H9 (cell line): ENCODE data around the gene AHI1. TPM values are rescaled to one million over a fixed set of nuclear protein-coding genes. Genes with fewer than 3 reads are reported as not detected.

Experiments
- DNase-seq: peaks from one replicate; pipeline ENCODE4 v3.0.0-alpha.2; 2017
- H2AFZ ChIP-seq: one replicate; pipeline ENCODE4 v1.6.1; 2013; ENCODE audit warnings: mild to moderate bottlenecking, low read length, control low read depth, moderate library complexity
- H2AK5ac ChIP-seq: 2 replicates; pipeline ENCODE4 v1.6.1; 2013; ENCODE audit warnings: low read length, control low read depth, mixed read lengths; ENCODE audit not compliant: insufficient read length
- H2BK120ac ChIP-seq: one replicate; pipeline ENCODE4 v1.6.1; 2013; ENCODE audit warnings: low read depth, mild to moderate bottlenecking, low read length, control low read depth, inconsistent platforms; ENCODE audit not compliant: poor library complexity, severe bottlenecking
- H2BK12ac ChIP-seq: 2 replicates; pipeline ENCODE4 v1.6.1; 2013; ENCODE audit warnings: low read length, control low read depth, mixed read lengths, low read depth; ENCODE audit not compliant: insufficient read length
- H2BK15ac ChIP-seq: 2 replicates; pipeline ENCODE4 v1.6.1; 2013; ENCODE audit warnings: low read depth, low read length, control low read depth
- H2BK20ac ChIP-seq: one replicate; pipeline ENCODE4 v1.6.1; 2013; ENCODE audit warnings: low read depth, mild to moderate bottlenecking, low read length, control low read depth, inconsistent platforms; ENCODE audit not compliant: poor library complexity, severe bottlenecking
- H2BK5ac ChIP-seq: 2 replicates; pipeline ENCODE4 v1.6.1; 2013; ENCODE audit warnings: low read length, control low read depth, mixed read lengths; ENCODE audit not compliant: insufficient read length
- H3K14ac ChIP-seq: 2 replicates; pipeline ENCODE4 v1.6.1; 2013; ENCODE audit warnings: low read length, control low read depth; ENCODE audit not compliant: insufficient read depth
- H3K18ac ChIP-seq: 2 replicates; pipeline ENCODE4 v1.6.1; 2013; ENCODE audit warnings: low read depth, mild to moderate bottlenecking, mixed read lengths, low read length, control low read depth; ENCODE audit not compliant: insufficient read length
- H3K23ac ChIP-seq: 2 replicates; pipeline ENCODE4 v1.6.1; 2013; ENCODE audit warnings: low read length, control low read depth, mixed read lengths, low read depth; ENCODE audit not compliant: insufficient read length
- H3K23me2 ChIP-seq: 2 replicates; pipeline ENCODE4 v1.6.1; 2013; ENCODE audit warnings: low read depth, mild to moderate bottlenecking, mixed read lengths, low read length, control low read depth; ENCODE audit not compliant: insufficient read length, poor library complexity, severe bottlenecking
- H3K27ac ChIP-seq: 2 replicates; pipeline ENCODE4 v1.5.1; 2013; ENCODE audit warnings: low read length, control low read depth, mixed read lengths, low read depth; ENCODE audit not compliant: insufficient read length
- H3K27me3 ChIP-seq: 2 replicates; pipeline ENCODE4 v1.6.1; 2013; ENCODE audit warnings: low read length, control low read depth, inconsistent platforms; ENCODE audit not compliant: insufficient read depth
- H3K4ac ChIP-seq: 2 replicates; pipeline ENCODE4 v1.6.1; 2013; ENCODE audit warnings: low read depth, mild to moderate bottlenecking, control low read depth, inconsistent platforms, low read length, moderate library complexity
- H3K4me1 ChIP-seq: 2 replicates; pipeline ENCODE4 v1.6.1; 2013; ENCODE audit warnings: low read length, control low read depth, inconsistent platforms; ENCODE audit not compliant: insufficient read depth
- H3K4me2 ChIP-seq: 2 replicates; pipeline ENCODE4 v1.6.1; 2013; ENCODE audit warnings: low read length, control low read depth, mixed read lengths; ENCODE audit not compliant: insufficient read length, insufficient read depth
- H3K56ac ChIP-seq: 2 replicates; pipeline ENCODE4 v1.6.1; 2013; ENCODE audit warnings: low read depth, mild to moderate bottlenecking, mixed read lengths, low read length, control low read depth; ENCODE audit not compliant: insufficient read length
- H3K79me1 ChIP-seq: 2 replicates; pipeline ENCODE4 v1.6.1; 2013; ENCODE audit warnings: low read depth, mild to moderate bottlenecking, moderate library complexity, low read length, control low read depth, inconsistent platforms; ENCODE audit not compliant: insufficient read depth, poor library complexity, severe bottlenecking
- H3K79me2 ChIP-seq: 2 replicates; pipeline ENCODE4 v1.6.1; 2013; ENCODE audit warnings: low read length, control low read depth, inconsistent platforms; ENCODE audit not compliant: insufficient read depth
- H3K9ac ChIP-seq: 2 replicates; pipeline ENCODE4 v1.6.1; 2013; ENCODE audit warnings: low read length, control low read depth, mixed read lengths; ENCODE audit not compliant: insufficient read length; ENCODE audit errors: extremely low read depth
- H3K9me3 ChIP-seq: one replicate; pipeline ENCODE4 v1.6.1; 2013; ENCODE audit warnings: low read depth, low read length, inconsistent platforms; ENCODE audit not compliant: control insufficient read depth
- H3T11ph ChIP-seq: one replicate; pipeline ENCODE4 v1.6.1; 2013; ENCODE audit warnings: mild to moderate bottlenecking, low read length, control low read depth, inconsistent platforms
- H4K20me1 ChIP-seq: one replicate; pipeline ENCODE4 v1.6.1; 2013; ENCODE audit not compliant: control insufficient read depth, insufficient read length, insufficient read depth
- H4K5ac ChIP-seq: 2 replicates; pipeline ENCODE4 v1.6.1; 2013; ENCODE audit warnings: low read depth, mild to moderate bottlenecking, mixed read lengths, low read length, control low read depth; ENCODE audit not compliant: insufficient read length
- H4K8ac ChIP-seq: replicated peaks from 2 replicates; pipeline ENCODE4 v1.6.1; 2013; ENCODE audit warnings: low read length, control low read depth, mixed read lengths, low read depth; ENCODE audit not compliant: insufficient read length
- H4K91ac ChIP-seq: 2 replicates; pipeline ENCODE4 v1.6.1; 2013; ENCODE audit warnings: low read depth, mild to moderate bottlenecking, moderate library complexity, mixed read lengths, low read length, control low read depth; ENCODE audit not compliant: insufficient read length
- H3K27ac Mint-ChIP-seq, 3 experiments: 2 replicates in 2 of 3; 3 replicates in 1 of 3; pipeline ENCODE4 v1.8.0; 2020 to 2021; ENCODE audit warnings: mixed read lengths in 3 of 3, mild to moderate bottlenecking in 1 of 3, moderate library complexity in 1 of 3
- H3K27me3 Mint-ChIP-seq: 2 replicates; pipeline ENCODE4 v1.8.0; 2021; ENCODE audit warnings: low read depth, mild to moderate bottlenecking, moderate library complexity, mixed read lengths
- H3K36me3 Mint-ChIP-seq, 3 experiments: 2 replicates in 2 of 3; 3 replicates in 1 of 3; pipeline ENCODE4 v1.8.0; 2020 to 2021; ENCODE audit warnings: low read depth in 3 of 3, mixed read lengths in 3 of 3; ENCODE audit not compliant: insufficient read depth in 1 of 3
- H3K4me1 Mint-ChIP-seq, 2 experiments: 2 replicates each; pipeline ENCODE4 v1.8.0; 2020; ENCODE audit warnings: mixed read lengths in 2 of 2
- H3K4me3 Mint-ChIP-seq, 2 experiments: 2 replicates in 1 of 2; 3 replicates in 1 of 2; pipeline ENCODE4 v1.8.0; 2020 to 2021; ENCODE audit warnings: mild to moderate bottlenecking in 2 of 2, mixed read lengths in 2 of 2, moderate library complexity in 1 of 2
- H3K9me3 Mint-ChIP-seq, 2 experiments: 2 replicates in 1 of 2; 3 replicates in 1 of 2; pipeline ENCODE4 v1.8.0; 2020; ENCODE audit warnings: mild to moderate bottlenecking in 2 of 2, mixed read lengths in 2 of 2, moderate library complexity in 1 of 2
- WGBS: extraction: QIAGEN DNeasy Blood & Tissue Kit; methylation state at CpG from one replicate; pipeline ENCODE4 v1.1.7; 2013; ENCODE audit warnings: missing lambda C conversion rate, low lambda C conversion rate, mixed read lengths; ENCODE audit not compliant: insufficient read length; ENCODE audit errors: extremely low coverage; 5-methylcytosine and 5-hydroxymethylcytosine counted together
- total RNA-seq: library from RNA; stranded (reverse); gene quantifications from 2 replicates; pipeline ENCODE4 v1.2.1, GENCODE V29; 2021
- TF ChIP-seq, protein P1 (sequence below): fragments of 200-600 bp; sonication (generic); conservative IDR thresholded peaks from 3 replicates; pipeline ENCODE4 v1.8.0; 2021; ENCODE audit warnings: antibody characterized with exemption, mild to moderate bottlenecking

The AHI1 gene
- total RNA-seq, 1 experiment from 2014 or later: 9.9 TPM

DNA sequence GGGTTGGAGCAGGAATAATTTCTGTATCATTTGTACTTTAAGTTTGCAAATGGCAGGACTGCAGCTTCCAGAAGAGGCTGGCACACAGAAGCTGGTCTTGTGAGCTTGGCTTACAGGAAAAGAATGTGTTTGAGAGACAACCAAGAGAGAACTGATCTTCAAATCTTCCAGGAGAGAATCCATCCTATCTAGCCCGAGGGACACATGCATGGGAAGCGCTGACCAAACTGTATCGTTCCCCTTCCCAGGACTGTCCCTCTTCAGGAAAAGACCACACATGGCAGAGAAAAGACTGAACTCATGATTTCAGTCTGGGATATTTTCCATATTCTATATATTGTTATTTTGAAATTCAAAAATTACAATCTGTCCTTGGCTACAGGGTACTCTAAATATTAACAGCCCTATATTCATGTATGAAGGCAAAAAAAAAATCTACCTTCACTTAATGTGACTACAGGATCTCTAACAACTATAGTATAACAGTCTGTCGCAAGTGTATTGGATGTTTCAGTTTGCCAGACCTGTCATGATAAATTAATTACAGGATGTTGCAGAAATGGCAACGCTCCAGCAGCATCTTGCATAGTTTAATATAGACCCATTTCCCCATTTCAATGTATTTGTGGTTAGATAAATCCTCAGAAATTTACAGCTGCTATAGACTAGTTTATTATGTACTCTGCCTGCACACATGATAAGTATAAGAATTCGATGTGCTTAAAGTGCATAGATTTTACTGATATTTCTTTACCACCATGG lies 217.0 kb downstream of the AHI1 start:
- Histone ChIP-seq H4K5ac (no peak overlapping the region), H2AK5ac (no peak overlapping the region), H3K9ac (no peak overlapping the region), H2AFZ (no peak overlapping the region), H3T11ph (no peak overlapping the region), H3K23me2 (no peaks in the 10 kb centered on the region), H3K79me1 (no peaks in the 10 kb centered on the region), H2BK12ac (no peak overlapping the region), H4K20me1 (no peaks in the 10 kb centered on the region), H3K14ac (no peak overlapping the region), H2BK20ac (no peak overlapping the region), H3K18ac (no peak overlapping the region), H3K9me3 (no peaks in the 10 kb centered on the region), H4K91ac (no peak overlapping the region), H3K4me1 (0 out of 2 replicates have a peak, but pooled peaks cover under 1% of the 10 kb centered on the region), H3K56ac (no peak overlapping the region), H4K8ac (no peak overlapping the region), H3K79me2 (no peaks in the 10 kb centered on the region), H2BK120ac (no peak overlapping the region), H3K23ac (no peak overlapping the region), H3K4ac (no peak overlapping the region), H2BK15ac (no peak overlapping the region), H3K27me3 (no peaks in the 10 kb centered on the region), H2BK5ac (no peak overlapping the region), H3K27ac (no peak overlapping the region), H3K4me2 (no peak overlapping the region)
- Mint-ChIP-seq H3K36me3 (no peaks in the 10 kb centered on the region), H3K4me3 (no peak overlapping the region), H3K27ac (no peak overlapping the region; a peak in 1 of 7 replicates), H3K27me3 (peaks cover 2% of the 10 kb centered on the region; the same call in 1 of the 2 replicates), H3K9me3 (no peaks in the 10 kb centered on the region), H3K4me1 (peaks cover 4 to 9% of the 10 kb centered on the region in 2 experiments)
- DNase-seq: no peak
- TF ChIP-seq, protein P1, sequence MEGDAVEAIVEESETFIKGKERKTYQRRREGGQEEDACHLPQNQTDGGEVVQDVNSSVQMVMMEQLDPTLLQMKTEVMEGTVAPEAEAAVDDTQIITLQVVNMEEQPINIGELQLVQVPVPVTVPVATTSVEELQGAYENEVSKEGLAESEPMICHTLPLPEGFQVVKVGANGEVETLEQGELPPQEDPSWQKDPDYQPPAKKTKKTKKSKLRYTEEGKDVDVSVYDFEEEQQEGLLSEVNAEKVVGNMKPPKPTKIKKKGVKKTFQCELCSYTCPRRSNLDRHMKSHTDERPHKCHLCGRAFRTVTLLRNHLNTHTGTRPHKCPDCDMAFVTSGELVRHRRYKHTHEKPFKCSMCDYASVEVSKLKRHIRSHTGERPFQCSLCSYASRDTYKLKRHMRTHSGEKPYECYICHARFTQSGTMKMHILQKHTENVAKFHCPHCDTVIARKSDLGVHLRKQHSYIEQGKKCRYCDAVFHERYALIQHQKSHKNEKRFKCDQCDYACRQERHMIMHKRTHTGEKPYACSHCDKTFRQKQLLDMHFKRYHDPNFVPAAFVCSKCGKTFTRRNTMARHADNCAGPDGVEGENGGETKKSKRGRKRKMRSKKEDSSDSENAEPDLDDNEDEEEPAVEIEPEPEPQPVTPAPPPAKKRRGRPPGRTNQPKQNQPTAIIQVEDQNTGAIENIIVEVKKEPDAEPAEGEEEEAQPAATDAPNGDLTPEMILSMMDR: no peak
- WGBS: no CpG with 5 or more reads among the region's 6 CpGs
